SIG-M5 (cell line): Measurements from ENCODE around the gene RBM8A.

ENCODE experiments used
- DNase-seq: peaks from one replicate; lab custom pipeline; 2025; lab: John Stamatoyannopoulos, UW

The RBM8A gene

GRCh38 chr1:145877923-145878486 lies 49.3 kb downstream of the RBM8A start:
- no peak for DNase-seq

GRCh38 chr1:145874646-145875045 lies 52.6 kb downstream of the RBM8A start:
- no peak for DNase-seq

- DNase-seq = no peak
Observed at GRCh38 chr1:145871994-145872924, 55.0 kb downstream of the RBM8A start.
